ENCODE measurements around the gene TM4SF4.

Gene TM4SF4

GRCh38 chr3:149515249-149515648, 40.8 kb downstream of the TM4SF4 start:
- DNase-seq: no peak

- DNase-seq: no peak
These were observed 42.4 kb downstream of the TM4SF4 start for GRCh38 chr3:149516920-149517319.

GRCh38 chr3:149519912-149520311, 45.4 kb downstream of the TM4SF4 start:
- no peak for DNase-seq

- no peak for DNase-seq
These were observed 49.2 kb downstream of the TM4SF4 start for GRCh38 chr3:149523512-149524299.

- no peak for DNase-seq
These were observed 53.2 kb downstream of the TM4SF4 start for GRCh38 chr3:149527531-149528339.

- DNase-seq: no peak
These were observed 53.8 kb downstream of the TM4SF4 start for GRCh38 chr3:149528340-149528650.

- DNase-seq: no peak
These were observed 54.6 kb downstream of the TM4SF4 start for GRCh38 chr3:149529099-149529498.

- DNase-seq: no peak
These were observed 58.1 kb downstream of the TM4SF4 start for GRCh38 chr3:149532489-149533180.

- DNase-seq: no peak
These were observed 59.6 kb downstream of the TM4SF4 start for GRCh38 chr3:149534082-149534481.

GRCh38 chr3:149534671-149535332, 60.3 kb downstream of the TM4SF4 start:
- DNase-seq: no peak

- DNase-seq: no peak
These were observed 60.8 kb downstream of the TM4SF4 start for GRCh38 chr3:149535333-149535685.

GRCh38 chr3:149536429-149536828, 61.9 kb downstream of the TM4SF4 start:
- DNase-seq: no peak

GRCh38 chr3:149538371-149538770, 63.9 kb downstream of the TM4SF4 start:
- DNase-seq: no peak

GRCh38 chr3:149541091-149541491, 66.6 kb downstream of the TM4SF4 start:
- DNase-seq: no peak

GRCh38 chr3:149542375-149543312, 68.1 kb downstream of the TM4SF4 start:
- no peak for DNase-seq

- DNase-seq: no peak
These were observed 70.6 kb downstream of the TM4SF4 start for GRCh38 chr3:149545049-149545448.

GRCh38 chr3:149547413-149547812, 72.9 kb downstream of the TM4SF4 start:
- DNase-seq: no peak

- DNase-seq: no peak
These were observed 73.6 kb downstream of the TM4SF4 start for GRCh38 chr3:149547954-149548668.

- DNase-seq: no peak
These were observed 74.2 kb downstream of the TM4SF4 start for GRCh38 chr3:149548669-149549065.

GRCh38 chr3:149551500-149551899, 77.0 kb downstream of the TM4SF4 start:
- DNase-seq: no peak

GRCh38 chr3:149552700-149553099, 78.2 kb downstream of the TM4SF4 start:
- DNase-seq: no peak
